ENCODE results near the gene YKT6.

Gene YKT6

GRCh38 chr7:44218418-44219201 is 17.8 kb downstream of the YKT6 start:
- no peaks in the 10 kb centered on the region for H3K9me3 ChIP-seq (ENCODE audit: control insufficient read depth, low read length)
- H3K4me3 ChIP-seq (ENCODE audit: low read depth, low read length) = no peak overlapping the region
- H3K9ac ChIP-seq = no peak overlapping the region
- no peak overlapping the region for H3K4me2 ChIP-seq (ENCODE audit: low read length)
- no peak overlapping the region for H2AFZ ChIP-seq
- no peaks in the 10 kb centered on the region for H3K27me3 ChIP-seq (ENCODE audit: control insufficient read depth, insufficient read depth, low read length)
- H3K27ac ChIP-seq = no peak overlapping the region
- H3K79me2 ChIP-seq = no peaks in the 10 kb centered on the region
- TF ChIP-seq CTCF (IDR thresholded peaks at IDR 0.05) = no peak
- peaks cover 4% of the 10 kb centered on the region for H3K4me1 ChIP-seq
- no peaks in the 10 kb centered on the region for H3K36me3 ChIP-seq (ENCODE audit: control insufficient read depth, insufficient read depth, low read length)

DNA sequence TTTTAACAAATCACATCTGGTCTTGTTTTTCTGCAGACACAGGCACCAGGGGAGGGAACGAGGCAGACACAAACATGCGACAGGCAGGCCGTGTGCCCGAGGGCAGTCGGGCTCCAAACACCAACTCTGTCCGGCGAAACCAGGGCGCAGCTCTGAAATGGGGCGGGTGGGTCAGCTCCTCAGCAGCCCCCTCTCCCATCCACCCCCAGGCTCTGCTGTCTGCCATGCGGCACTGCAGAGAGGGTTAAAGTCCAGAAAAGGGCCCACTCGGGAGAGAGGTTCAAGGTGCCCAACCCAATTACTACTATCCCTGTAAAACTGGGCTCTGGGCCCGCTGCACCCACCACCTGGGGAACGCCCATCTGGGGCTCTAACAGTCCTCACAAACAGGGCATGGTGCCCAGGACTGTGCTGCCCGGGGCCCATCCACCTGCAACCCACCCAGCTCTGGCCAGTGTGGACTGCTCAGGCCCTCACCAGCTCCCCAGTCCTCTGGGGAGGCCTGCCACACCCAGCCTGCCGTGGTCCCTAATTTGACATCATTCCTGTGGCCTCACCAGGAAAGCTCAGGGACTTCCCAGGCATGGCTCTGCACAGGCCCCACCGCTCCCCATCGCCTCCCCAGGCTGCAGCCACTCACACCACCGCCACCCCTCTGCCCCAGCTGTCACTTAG is 18.7 kb downstream of the YKT6 start:
- Histone ChIP-seq H3K4me1 (peaks cover 4% of the 10 kb centered on the region), H3K27me3 (ENCODE audit: control insufficient read depth, insufficient read depth, low read length) (no peaks in the 10 kb centered on the region), H3K9me3 (ENCODE audit: control insufficient read depth, low read length) (no peaks in the 10 kb centered on the region), H3K79me2 (no peaks in the 10 kb centered on the region), H3K9ac (no peak overlapping the region), H2AFZ (no peak overlapping the region), H3K4me3 (ENCODE audit: low read depth, low read length) (no peak overlapping the region), H3K36me3 (ENCODE audit: control insufficient read depth, insufficient read depth, low read length) (no peaks in the 10 kb centered on the region), H3K27ac (no peak overlapping the region), H3K4me2 (ENCODE audit: low read length) (no peak overlapping the region)
- no peak for TF ChIP-seq CTCF (IDR thresholded peaks at IDR 0.05)

GRCh38 chr7:44220046-44220357 is 19.2 kb downstream of the YKT6 start:
- H3K9ac ChIP-seq = no peak overlapping the region
- peaks cover 4% of the 10 kb centered on the region for H3K4me1 ChIP-seq
- no peak overlapping the region for H2AFZ ChIP-seq
- no peaks in the 10 kb centered on the region for H3K27me3 ChIP-seq (ENCODE audit: control insufficient read depth, insufficient read depth, low read length)
- no peak overlapping the region for H3K4me3 ChIP-seq (ENCODE audit: low read depth, low read length)
- no peak overlapping the region for H3K4me2 ChIP-seq (ENCODE audit: low read length)
- H3K9me3 ChIP-seq (ENCODE audit: control insufficient read depth, low read length) = no peaks in the 10 kb centered on the region
- H3K36me3 ChIP-seq (ENCODE audit: control insufficient read depth, insufficient read depth, low read length) = no peaks in the 10 kb centered on the region
- no peak overlapping the region for H3K27ac ChIP-seq
- TF ChIP-seq CTCF (IDR thresholded peaks at IDR 0.05) = no peak
- H3K79me2 ChIP-seq = no peaks in the 10 kb centered on the region

GRCh38 chr7:44220358-44221112 is 19.8 kb downstream of the YKT6 start:
- Histone ChIP-seq H3K4me3 (ENCODE audit: low read depth, low read length) (no peak overlapping the region), H3K36me3 (ENCODE audit: control insufficient read depth, insufficient read depth, low read length) (no peaks in the 10 kb centered on the region), H3K27ac (no peak overlapping the region), H3K4me1 (peaks cover 3% of the 10 kb centered on the region), H3K27me3 (ENCODE audit: control insufficient read depth, insufficient read depth, low read length) (no peaks in the 10 kb centered on the region), H3K79me2 (no peaks in the 10 kb centered on the region), H3K9me3 (ENCODE audit: control insufficient read depth, low read length) (no peaks in the 10 kb centered on the region), H3K9ac (no peak overlapping the region), H2AFZ (no peak overlapping the region), H3K4me2 (ENCODE audit: low read length) (no peak overlapping the region)
- no peak for TF ChIP-seq CTCF (IDR thresholded peaks at IDR 0.05)
